DLD1 (cell line): ENCODE results near the gene NUP210.

ENCODE experiments used
- in situ Hi-C: cut with HindIII; loops from 2 replicates; pipeline ENCODE4 v1.10.0; 2017; ENCODE audit warnings: low sequenced_read_pairs

The NUP210 gene

GRCh38 chr3:13332740-13333139 lies 87.4 kb downstream of the NUP210 start:
- in situ Hi-C loops = no loop called here

GRCh38 chr3:13332158-13332557 lies 88.0 kb downstream of the NUP210 start:
- in situ Hi-C loops = no loop called here

- in situ Hi-C loops = no loop called here
Observed at GRCh38 chr3:13329746-13330145, 90.4 kb downstream of the NUP210 start.

GRCh38 chr3:13325892-13326443 lies 94.2 kb downstream of the NUP210 start:
- in situ Hi-C loops = no loop called here

- in situ Hi-C loops = no loop called here
Observed at GRCh38 chr3:13324835-13325501, 95.2 kb downstream of the NUP210 start.

- in situ Hi-C loops = no loop called here
Observed at GRCh38 chr3:13323822-13324221, 96.3 kb downstream of the NUP210 start.

GRCh38 chr3:13322324-13322723 lies 97.8 kb downstream of the NUP210 start:
- in situ Hi-C loops = no loop called here

- in situ Hi-C loops = no loop called here
Observed at GRCh38 chr3:13319564-13320220, 100.4 kb downstream of the NUP210 start.

GRCh38 chr3:13318626-13319470 lies 101.3 kb downstream of the NUP210 start:
- in situ Hi-C loops = no loop called here

GRCh38 chr3:13317596-13318320 lies 102.4 kb downstream of the NUP210 start:
- in situ Hi-C loops = no loop called here

- in situ Hi-C loops = no loop called here
Observed at GRCh38 chr3:13316603-13317002, 103.5 kb downstream of the NUP210 start.

GRCh38 chr3:13314877-13315276 lies 105.2 kb downstream of the NUP210 start:
- in situ Hi-C loops = no loop called here

GRCh38 chr3:13313813-13314212 lies 106.3 kb downstream of the NUP210 start:
- in situ Hi-C loops = no loop called here

GRCh38 chr3:13309004-13309403 lies 111.1 kb downstream of the NUP210 start:
- in situ Hi-C loops = no loop called here

GRCh38 chr3:13308380-13308801 lies 111.7 kb downstream of the NUP210 start:
- in situ Hi-C loops = no loop called here

- in situ Hi-C loops = no loop called here
Observed at GRCh38 chr3:13307041-13307440, 113.1 kb downstream of the NUP210 start.

GRCh38 chr3:13305623-13306022 lies 114.5 kb downstream of the NUP210 start:
- in situ Hi-C loops = no loop called here

- in situ Hi-C loops = no loop called here
Observed at GRCh38 chr3:13303410-13303809, 116.7 kb downstream of the NUP210 start.

GRCh38 chr3:13301286-13301987 lies 118.7 kb downstream of the NUP210 start:
- in situ Hi-C loops = no loop called here
